ENCODE results near the gene ATP6V1C2.

DNA sequence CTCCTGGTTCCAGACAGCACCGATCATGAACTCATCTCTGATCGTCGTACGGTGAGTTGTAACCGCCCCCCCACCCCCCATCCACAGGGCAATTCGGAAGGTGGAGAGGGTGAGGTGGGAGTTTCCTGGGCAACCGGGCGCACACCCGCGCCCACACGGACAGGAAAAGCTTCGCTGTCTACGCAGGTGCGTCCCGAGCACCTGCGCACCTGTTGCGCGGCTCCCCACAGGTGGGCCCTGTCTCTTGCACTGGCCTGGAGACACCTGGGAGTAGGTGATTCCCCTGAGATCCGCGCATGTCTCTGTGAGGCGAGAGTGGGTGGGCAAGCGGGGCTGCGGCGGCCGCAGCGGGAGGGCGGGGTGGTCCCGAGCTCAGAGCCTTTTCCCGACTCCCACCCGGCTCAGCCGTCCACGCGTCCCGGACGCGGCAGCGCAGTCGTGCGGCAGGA lies 459 bp upstream of the ATP6V1C2 start:
- TF ChIP-seq POLR2A (IDR thresholded peaks at IDR 0.05; ENCODE audit: low read depth, low read length) (no peak), POLR2AphosphoS5 (IDR thresholded peaks at IDR 0.05; ENCODE audit: low read depth, low read length) (no peak)

Measured in GM12892 (cell line).